Measurements from ENCODE around the gene ARF3.

The ARF3 gene

DNA sequence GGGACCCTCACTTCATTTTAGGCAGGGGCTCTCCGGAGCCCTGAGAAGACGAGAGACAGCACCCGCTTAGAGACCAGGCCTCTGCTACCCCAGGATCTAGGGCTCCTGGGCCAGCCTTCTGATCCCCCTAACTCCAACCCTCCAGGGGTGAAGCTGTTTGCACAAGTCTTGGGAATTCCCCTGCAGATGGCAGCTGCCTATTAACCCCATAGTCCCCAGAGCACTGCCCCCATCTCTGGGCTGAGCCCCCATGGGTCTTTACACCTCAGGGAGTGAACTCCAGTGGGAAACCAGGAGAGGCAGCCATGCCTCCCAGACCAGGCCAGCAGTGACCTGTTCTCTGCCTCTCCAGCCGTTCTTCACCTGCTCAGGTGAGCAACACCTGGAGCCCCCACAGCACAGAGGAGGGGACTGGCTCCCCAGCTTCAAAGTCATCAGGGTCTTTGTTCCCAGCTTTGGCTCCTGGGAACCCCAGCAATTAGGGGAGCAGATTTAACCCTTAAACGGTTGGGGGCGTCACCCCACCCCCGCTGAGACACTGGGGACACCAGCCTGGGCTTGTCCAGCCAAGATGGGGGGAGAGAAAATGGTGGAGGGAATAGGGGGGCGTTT lies 12.0 kb upstream of the ARF3 start:
- DNase-seq (ENCODE audit: extremely low read depth, low read depth), result no peak

DNA sequence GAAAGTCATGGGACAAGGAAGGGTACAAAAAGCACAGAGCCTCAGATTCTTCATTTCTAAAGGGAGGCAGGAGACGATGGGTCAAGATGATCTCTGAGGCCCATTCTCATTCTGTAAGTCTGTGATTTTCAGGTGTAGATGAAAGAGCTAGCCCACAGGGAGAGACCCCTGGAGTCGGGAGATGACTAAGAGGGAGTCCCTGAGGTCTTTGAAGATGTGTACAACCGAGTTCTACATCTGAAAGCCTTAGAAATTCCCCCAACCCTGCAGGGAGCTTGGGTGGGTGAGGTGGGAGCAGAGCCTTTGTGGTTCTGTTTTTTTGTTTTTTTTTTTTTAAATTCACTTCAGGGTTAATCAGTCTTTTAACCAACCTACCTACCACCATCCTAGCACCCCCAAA lies 11.2 kb upstream of the ARF3 start:
- TF ChIP-seq, protein P1, sequence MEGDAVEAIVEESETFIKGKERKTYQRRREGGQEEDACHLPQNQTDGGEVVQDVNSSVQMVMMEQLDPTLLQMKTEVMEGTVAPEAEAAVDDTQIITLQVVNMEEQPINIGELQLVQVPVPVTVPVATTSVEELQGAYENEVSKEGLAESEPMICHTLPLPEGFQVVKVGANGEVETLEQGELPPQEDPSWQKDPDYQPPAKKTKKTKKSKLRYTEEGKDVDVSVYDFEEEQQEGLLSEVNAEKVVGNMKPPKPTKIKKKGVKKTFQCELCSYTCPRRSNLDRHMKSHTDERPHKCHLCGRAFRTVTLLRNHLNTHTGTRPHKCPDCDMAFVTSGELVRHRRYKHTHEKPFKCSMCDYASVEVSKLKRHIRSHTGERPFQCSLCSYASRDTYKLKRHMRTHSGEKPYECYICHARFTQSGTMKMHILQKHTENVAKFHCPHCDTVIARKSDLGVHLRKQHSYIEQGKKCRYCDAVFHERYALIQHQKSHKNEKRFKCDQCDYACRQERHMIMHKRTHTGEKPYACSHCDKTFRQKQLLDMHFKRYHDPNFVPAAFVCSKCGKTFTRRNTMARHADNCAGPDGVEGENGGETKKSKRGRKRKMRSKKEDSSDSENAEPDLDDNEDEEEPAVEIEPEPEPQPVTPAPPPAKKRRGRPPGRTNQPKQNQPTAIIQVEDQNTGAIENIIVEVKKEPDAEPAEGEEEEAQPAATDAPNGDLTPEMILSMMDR (IDR thresholded peaks at IDR 0.05; ENCODE audit: low read depth, low read length), result no peak
- no peak for DNase-seq (ENCODE audit: extremely low read depth, low read depth)

More for the DNA sequence above, 12.0 kb upstream of the ARF3 start:
- TF ChIP-seq, protein P1 (IDR thresholded peaks at IDR 0.05; ENCODE audit: low read depth, low read length), result no peak

DNA sequence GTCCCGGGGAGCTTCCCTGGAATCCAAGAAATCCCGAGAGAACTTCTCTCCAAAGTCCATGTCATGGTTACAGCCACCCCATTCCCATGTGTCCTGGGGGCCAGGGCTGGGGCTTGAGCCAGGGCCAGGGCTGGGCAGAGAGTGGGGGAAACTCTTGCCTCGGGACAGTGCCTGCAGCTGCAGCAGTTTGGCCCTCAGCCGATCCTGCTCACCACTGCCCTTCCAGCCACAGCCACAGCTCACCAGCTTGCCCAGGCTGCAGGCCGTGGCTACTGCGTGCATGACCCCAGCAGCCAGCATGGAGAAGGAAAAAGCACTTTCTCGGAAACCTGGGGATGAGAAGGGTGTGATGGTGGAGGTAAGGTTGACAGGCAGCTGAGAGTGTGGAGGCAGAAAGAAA lies 10.7 kb upstream of the ARF3 start:
- no peak for DNase-seq (ENCODE audit: extremely low read depth, low read depth)
- TF ChIP-seq, protein P1 (IDR thresholded peaks at IDR 0.05; ENCODE audit: low read depth, low read length), result no peak

GRCh38 chr12:48966177-48966895 lies 9.0 kb upstream of the ARF3 start:
- TF ChIP-seq, protein P1 (IDR thresholded peaks at IDR 0.05; ENCODE audit: low read depth, low read length), result no peak
- DNase-seq (ENCODE audit: extremely low read depth, low read depth), result no peak

DNA sequence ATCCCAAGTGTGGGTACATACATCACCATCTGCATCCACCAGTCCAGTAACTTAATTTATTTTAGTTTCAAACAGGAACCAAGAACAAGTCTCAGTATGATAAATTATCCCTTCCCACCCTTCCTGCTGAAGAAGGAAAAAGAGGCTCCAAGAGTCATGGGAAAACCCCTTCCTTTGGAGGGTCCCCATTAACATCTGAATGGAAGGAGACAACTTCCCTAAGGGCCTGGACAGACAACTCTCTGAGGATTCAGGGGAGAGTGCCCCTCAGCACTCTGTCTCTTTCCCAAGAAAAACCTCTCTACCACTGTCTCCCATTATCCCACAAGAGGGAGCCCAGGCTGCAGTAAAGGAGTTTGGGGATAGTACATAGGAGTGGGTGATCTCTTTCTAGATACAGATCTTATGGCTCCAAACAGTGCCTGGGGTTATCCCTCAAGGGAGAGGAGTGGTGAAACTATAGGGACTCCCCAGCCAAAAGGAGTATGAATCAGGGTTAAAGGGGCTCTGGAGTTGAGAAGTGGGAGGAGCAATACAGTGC lies 8.1 kb upstream of the ARF3 start:
- TF ChIP-seq, protein P1 (IDR thresholded peaks at IDR 0.05; ENCODE audit: low read depth, low read length), result peak; percentile 49
- no peak for DNase-seq (ENCODE audit: extremely low read depth, low read depth)

DNA sequence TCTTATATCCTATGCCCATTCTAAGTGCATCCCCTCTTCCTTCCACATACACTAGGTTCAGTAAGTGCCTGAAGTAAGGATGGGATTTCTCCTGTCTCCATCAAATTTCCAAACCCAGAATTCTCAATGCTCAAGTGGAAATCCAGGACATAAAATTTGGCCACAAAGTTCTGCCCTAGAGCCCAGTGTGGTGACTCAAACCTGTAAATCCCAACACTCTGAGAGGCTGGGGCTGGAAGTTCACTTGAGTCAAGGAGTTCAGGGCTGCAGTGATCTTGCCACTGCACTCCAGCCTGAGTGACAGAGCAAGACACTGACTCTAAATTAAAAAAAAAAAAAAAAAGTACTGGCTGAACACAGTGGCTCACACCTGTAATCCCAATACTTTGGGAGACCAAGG lies 4.5 kb upstream of the ARF3 start:
- no peak for DNase-seq (ENCODE audit: extremely low read depth, low read depth)
- TF ChIP-seq, protein P1 (IDR thresholded peaks at IDR 0.05; ENCODE audit: low read depth, low read length), result no peak

- TF ChIP-seq, protein P1 (IDR thresholded peaks at IDR 0.05; ENCODE audit: low read depth, low read length), result no peak
- no peak for DNase-seq (ENCODE audit: extremely low read depth, low read depth)
Observed at GRCh38 chr12:48961331-48961730, 4.0 kb upstream of the ARF3 start.

Measured in AG09319 (cell line).